ENCODE measurements around the gene GNPDA2.
A peak's percentile ranks its signal among the peaks of the same experiment; 100 is the strongest.

Gene GNPDA2

GRCh38 chr4:44674471-44674870 lies 51.9 kb downstream of the GNPDA2 start:
- no peak for DNase-seq (ENCODE audit: low read depth)

GRCh38 chr4:44671636-44672035 lies 54.7 kb downstream of the GNPDA2 start:
- DNase-seq (ENCODE audit: low read depth), result no peak
- TF ChIP-seq CTCF (IDR thresholded peaks at IDR 0.05; ENCODE audit: control insufficient read depth, extremely low read depth, insufficient read depth), result no peak
- no peak overlapping the region for H3K4me3 ChIP-seq (ENCODE audit: low read depth, low read length)

More at GRCh38 chr4:44674471-44674870, 51.9 kb downstream of the GNPDA2 start:
- TF ChIP-seq CTCF (IDR thresholded peaks at IDR 0.05; ENCODE audit: control insufficient read depth, extremely low read depth, insufficient read depth), result peak; percentile 37
- no peak overlapping the region for H3K4me3 ChIP-seq (ENCODE audit: low read depth, low read length)

GRCh38 chr4:44670506-44671199 lies 55.7 kb downstream of the GNPDA2 start:
- H3K4me3 ChIP-seq (ENCODE audit: low read depth, low read length), result no peak overlapping the region
- no peak for TF ChIP-seq CTCF (IDR thresholded peaks at IDR 0.05; ENCODE audit: control insufficient read depth, extremely low read depth, insufficient read depth)
- DNase-seq (ENCODE audit: low read depth), result no peak

GRCh38 chr4:44668526-44668925 lies 57.8 kb downstream of the GNPDA2 start:
- TF ChIP-seq CTCF (IDR thresholded peaks at IDR 0.05; ENCODE audit: control insufficient read depth, extremely low read depth, insufficient read depth), result no peak
- DNase-seq (ENCODE audit: low read depth), result no peak
- H3K4me3 ChIP-seq (ENCODE audit: low read depth, low read length), result no peak overlapping the region

- no peak overlapping the region for H3K4me3 ChIP-seq (ENCODE audit: low read depth, low read length)
- TF ChIP-seq CTCF (IDR thresholded peaks at IDR 0.05; ENCODE audit: control insufficient read depth, extremely low read depth, insufficient read depth), result no peak
Observed at GRCh38 chr4:44663539-44664263, 62.7 kb downstream of the GNPDA2 start.

GRCh38 chr4:44662623-44663005 lies 63.7 kb downstream of the GNPDA2 start:
- H3K4me3 ChIP-seq (ENCODE audit: low read depth, low read length), result no peak overlapping the region
- no peak for DNase-seq (ENCODE audit: low read depth)
- no peak for TF ChIP-seq CTCF (IDR thresholded peaks at IDR 0.05; ENCODE audit: control insufficient read depth, extremely low read depth, insufficient read depth)

More at GRCh38 chr4:44663539-44664263, 62.7 kb downstream of the GNPDA2 start:
- DNase-seq (ENCODE audit: low read depth), result no peak

Data from LNCaP clone FGC (cell line).